Transverse colon (tissue), 4 donors: ENCODE results near the gene DPP4.

Experiments used
- EP300 ChIP-seq: sonication (generic); formaldehyde crosslinking; IDR thresholded peaks from one replicate; pipeline ENCODE4 v1.6.1; 2017; ENCODE audit warnings: antibody characterized with exemption, low read depth
- POLR2AphosphoS5 ChIP-seq, 3 donors: sonication (generic); formaldehyde crosslinking; IDR thresholded peaks; one replicate each; pipeline ENCODE4 v1.6.1; 2016; ENCODE audit warnings: antibody characterized with exemption in 3 of 3
- TF ChIP-seq, protein P1 (sequence below), 5 experiments: fragments of 200-600 bp in 3 of 5; fragments of 450-650 bp in 2 of 5; sonication (generic) in 3 of 5; IDR thresholded peaks; 1 replicate in 2 of 5; 2 replicates in 3 of 5; pipeline ENCODE4 v1.5.1; 2016 to 2017; ENCODE audit warnings: antibody characterized with exemption in 5 of 5, inconsistent platforms in 3 of 5, mild to moderate bottlenecking in 2 of 5, moderate library complexity in 1 of 5

DNA sequence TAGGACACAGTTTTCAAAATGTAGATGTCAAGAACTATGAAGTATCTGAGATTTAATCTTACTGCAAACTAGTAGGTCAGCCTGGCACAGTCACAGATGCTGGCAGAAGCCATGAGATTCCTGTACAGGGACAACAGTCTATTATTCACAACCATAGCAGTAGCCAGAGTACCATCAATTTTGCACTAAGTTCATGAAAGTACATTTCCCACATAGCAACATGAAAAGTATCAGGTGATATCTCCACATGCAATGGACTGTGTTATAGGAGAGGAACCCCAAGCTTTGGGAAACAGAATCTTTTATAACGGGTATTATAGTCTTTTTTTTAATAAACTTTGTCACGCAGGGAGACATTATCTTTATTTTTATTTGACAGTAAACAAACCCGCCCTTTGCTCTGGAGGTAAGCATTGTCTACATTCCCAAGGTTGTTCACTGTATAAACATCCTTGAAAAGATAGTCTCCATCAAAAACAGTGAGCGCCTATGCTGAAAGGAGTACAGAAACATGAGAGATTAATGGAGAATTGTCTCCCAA is 33.4 kb upstream of the DPP4 start:
- TF ChIP-seq POLR2AphosphoS5 (IDR thresholded peaks at IDR 0.05) (no peak), EP300 (no peak)
- TF ChIP-seq, protein P1, sequence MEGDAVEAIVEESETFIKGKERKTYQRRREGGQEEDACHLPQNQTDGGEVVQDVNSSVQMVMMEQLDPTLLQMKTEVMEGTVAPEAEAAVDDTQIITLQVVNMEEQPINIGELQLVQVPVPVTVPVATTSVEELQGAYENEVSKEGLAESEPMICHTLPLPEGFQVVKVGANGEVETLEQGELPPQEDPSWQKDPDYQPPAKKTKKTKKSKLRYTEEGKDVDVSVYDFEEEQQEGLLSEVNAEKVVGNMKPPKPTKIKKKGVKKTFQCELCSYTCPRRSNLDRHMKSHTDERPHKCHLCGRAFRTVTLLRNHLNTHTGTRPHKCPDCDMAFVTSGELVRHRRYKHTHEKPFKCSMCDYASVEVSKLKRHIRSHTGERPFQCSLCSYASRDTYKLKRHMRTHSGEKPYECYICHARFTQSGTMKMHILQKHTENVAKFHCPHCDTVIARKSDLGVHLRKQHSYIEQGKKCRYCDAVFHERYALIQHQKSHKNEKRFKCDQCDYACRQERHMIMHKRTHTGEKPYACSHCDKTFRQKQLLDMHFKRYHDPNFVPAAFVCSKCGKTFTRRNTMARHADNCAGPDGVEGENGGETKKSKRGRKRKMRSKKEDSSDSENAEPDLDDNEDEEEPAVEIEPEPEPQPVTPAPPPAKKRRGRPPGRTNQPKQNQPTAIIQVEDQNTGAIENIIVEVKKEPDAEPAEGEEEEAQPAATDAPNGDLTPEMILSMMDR (IDR thresholded peaks at IDR 0.05) = no peak
